ENCODE data around the gene TUBB4B. TPM values are rescaled to one million over a fixed set of nuclear protein-coding genes. Genes with fewer than 3 reads are reported as not detected.

Gene TUBB4B
- total RNA-seq, 4 donors from 2014 or later, result 92.0 to 213 (median 150) TPM

DNA sequence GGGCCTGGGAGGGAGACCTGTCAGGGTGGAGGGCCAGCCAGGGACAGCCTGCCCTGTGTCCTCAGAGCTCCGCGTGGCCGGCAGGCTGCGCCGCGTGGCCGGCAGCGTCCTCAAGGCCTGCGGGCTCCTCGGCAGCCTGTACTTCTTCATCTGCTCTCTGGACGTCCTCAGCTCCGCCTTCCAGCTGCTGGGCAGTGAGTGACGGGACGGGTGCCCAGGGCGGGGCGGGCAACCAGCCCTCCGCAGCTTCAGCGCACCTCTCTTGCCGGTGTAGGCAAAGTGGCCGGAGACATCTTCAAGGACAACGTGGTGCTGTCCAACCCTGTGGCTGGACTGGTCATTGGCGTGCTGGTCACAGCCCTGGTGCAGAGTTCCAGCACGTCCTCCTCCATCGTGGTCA is 8.6 kb upstream of the TUBB4B start:
- TF ChIP-seq, protein P1, sequence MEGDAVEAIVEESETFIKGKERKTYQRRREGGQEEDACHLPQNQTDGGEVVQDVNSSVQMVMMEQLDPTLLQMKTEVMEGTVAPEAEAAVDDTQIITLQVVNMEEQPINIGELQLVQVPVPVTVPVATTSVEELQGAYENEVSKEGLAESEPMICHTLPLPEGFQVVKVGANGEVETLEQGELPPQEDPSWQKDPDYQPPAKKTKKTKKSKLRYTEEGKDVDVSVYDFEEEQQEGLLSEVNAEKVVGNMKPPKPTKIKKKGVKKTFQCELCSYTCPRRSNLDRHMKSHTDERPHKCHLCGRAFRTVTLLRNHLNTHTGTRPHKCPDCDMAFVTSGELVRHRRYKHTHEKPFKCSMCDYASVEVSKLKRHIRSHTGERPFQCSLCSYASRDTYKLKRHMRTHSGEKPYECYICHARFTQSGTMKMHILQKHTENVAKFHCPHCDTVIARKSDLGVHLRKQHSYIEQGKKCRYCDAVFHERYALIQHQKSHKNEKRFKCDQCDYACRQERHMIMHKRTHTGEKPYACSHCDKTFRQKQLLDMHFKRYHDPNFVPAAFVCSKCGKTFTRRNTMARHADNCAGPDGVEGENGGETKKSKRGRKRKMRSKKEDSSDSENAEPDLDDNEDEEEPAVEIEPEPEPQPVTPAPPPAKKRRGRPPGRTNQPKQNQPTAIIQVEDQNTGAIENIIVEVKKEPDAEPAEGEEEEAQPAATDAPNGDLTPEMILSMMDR (IDR thresholded peaks at IDR 0.05; ENCODE audit: low read depth), result no peak

DNA sequence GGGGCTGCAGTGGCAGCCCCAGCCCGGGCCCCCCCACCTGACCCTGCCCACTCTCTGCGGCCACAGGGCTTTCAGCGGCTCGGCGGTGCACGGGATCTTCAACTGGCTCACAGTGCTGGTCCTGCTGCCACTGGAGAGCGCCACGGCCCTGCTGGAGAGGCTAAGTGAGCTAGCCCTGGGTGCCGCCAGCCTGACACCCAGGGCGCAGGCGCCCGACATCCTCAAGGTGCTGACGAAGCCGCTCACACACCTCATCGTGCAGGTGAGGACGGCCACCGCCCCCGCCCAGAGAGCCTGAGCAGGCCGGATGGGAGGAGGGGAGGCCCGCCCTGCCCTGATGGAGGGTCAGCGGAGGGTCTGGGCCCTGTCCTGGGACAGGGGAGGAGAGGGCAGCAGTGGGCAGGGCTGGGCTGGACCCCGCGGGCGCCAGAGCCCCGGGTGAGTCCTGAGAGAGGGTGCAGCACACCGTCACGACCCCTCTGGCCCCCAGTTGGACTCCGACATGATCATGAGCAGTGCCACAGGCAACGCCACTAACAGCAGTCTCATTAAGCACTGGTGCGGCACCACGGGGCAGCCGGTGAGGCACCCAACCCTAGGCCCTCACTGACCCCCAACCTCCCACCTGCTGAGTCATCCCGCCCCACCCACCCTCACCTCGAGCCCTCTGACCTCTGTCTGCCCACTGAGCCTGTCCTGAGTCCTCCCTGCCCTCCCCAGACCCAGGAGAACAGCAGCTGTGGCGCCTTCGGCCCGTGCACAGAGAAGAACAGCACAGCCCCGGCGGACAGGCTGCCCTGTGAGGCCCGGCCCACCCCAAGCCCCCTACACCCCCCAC is 7.7 kb upstream of the TUBB4B start:
- TF ChIP-seq, protein P1 (IDR thresholded peaks at IDR 0.05; ENCODE audit: low read depth), result no peak

DNA sequence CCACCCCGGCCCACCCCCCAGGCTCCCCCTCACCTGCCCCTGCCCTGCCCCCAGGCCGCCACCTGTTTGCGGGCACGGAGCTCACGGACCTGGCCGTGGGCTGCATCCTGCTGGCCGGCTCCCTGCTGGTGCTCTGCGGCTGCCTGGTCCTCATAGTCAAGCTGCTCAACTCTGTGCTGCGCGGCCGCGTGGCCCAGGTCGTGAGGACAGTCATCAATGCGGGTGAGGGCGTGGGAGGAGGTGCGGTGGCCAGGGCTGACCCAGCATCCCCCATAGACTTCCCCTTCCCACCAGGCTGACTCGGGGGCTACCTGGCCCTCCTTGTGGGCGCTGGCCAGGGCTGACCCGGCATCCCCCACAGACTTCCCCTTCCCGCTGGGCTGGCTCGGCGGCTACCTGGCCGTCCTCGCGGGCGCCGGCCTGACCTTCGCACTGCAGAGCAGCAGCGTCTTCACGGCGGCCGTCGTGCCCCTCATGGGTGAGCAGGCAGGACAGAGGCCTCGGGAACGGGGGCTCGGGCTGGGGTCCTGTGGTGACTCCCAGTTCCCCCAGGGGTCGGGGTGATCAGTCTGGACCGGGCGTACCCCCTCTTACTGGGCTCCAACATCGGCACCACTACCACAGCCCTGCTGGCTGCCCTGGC is 6.9 kb upstream of the TUBB4B start:
- TF ChIP-seq, protein P1 (IDR thresholded peaks at IDR 0.05; ENCODE audit: low read depth), result no peak

DNA sequence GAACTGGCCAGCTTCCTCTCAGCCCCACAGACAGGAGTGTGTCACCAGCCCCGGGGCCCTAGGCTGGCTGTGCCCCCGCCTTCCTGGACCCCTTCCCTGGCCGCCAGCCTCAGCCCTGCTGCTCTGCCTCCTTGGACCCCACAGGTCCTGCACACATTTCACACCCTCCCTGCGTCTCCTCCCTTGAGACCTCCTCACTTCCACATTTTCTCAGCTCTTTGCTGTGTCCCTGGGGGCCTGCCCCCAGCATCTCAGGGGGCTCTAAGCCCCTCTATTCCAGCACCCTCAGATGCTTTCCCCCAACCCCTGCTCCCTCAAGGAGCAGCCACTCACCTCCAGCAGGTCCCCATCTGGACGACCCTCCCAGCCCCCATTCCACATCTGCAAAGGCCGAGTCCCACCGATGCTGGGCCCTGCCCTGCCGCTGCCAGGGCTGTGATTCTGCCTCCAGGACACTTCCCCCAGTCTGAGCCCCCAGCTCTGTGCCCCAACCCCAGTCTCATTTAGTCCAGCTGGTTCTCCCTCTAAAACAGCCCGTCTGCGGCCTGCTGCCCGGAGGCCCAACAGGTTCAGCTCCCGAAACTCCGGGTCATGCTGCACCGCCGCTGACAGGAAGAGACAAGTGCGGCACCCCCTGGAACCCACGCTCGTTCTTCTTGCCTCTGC is 6.2 kb upstream of the TUBB4B start:
- TF ChIP-seq, protein P1 (IDR thresholded peaks at IDR 0.05; ENCODE audit: low read depth), result no peak

DNA sequence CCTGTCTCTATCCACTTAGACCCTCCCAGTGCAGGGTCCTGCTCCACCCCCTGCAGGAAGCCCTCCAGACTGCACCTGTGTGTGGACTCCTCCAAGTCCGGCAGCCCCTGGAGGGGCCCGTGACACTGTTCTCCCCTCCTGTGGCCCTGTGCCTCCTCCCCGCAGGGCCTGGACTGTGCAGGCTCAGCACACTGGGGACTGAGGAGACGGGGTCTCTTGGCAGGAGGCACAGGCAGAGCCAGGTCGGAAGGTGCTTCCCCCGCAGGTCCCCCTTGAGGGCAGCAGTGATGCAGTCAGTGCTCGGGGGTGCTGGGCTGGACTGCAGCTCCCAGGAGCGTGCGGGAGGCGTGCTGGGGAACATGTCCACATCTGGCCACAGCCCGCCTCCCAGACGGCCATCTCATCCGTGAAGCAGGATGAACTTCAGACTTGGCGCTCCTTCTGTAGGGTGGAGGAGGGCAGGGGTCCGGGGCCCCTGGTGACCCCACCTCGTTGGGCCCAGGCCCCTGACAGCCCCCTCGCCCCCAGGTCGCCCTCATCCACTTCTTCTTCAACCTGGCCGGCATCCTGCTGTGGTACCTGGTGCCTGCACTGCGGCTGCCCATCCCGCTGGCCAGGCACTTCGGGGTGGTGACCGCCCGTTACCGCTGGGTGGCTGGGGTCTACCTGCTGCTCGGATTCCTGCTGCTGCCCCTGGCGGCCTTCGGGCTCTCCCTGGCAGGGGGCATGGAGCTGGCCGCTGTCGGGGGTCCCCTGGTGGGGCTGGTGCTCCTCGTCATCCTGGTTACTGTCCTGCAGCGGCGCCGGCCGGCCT is 5.5 kb upstream of the TUBB4B start:
- TF ChIP-seq, protein P1 (IDR thresholded peaks at IDR 0.05; ENCODE audit: low read depth), result no peak

DNA sequence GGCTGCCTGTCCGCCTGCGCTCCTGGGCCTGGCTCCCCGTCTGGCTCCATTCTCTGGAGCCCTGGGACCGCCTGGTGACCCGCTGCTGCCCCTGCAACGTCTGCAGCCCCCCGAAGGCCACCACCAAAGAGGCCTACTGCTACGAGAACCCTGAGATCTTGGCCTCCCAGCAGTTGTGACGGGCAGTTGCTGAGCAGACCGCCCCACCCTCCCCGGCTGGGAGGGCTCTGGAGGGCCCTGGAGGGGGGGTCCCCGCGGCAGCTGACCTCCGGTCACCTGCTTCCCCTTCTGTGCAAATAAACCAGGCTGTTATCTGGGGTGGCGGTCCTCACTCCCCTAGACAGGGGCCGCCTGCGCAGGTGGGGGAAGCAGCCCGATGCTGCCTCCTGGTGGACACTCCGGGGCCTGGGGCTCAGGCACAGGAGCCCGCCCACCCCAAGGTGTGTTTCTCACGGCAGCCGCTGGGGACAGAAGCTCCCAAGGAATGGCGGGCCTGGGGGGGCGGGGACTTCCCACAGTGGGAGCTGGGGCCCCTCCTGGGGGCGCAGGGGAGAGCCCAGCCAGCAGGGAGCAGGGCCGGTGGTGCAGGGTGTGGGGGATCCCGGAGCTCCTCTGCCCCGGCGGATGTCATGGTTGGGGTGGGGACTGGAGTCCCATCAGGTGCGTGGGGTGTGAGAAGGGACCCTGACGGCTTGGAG is 4.7 kb upstream of the TUBB4B start:
- TF ChIP-seq, protein P1 (IDR thresholded peaks at IDR 0.05; ENCODE audit: low read depth), result no peak

All from subcutaneous adipose tissue (tissue), 4 donors.